ENCODE results near the gene LCP1.
A peak's percentile ranks its signal among the peaks of the same experiment; 100 is the strongest.

Gene LCP1

GRCh38 chr13:46101002-46101401 is 81.0 kb downstream of the LCP1 start:
- H3K4me3 ChIP-seq (replicated peaks in 1 of 2; ENCODE audit: low read depth in 2 of 2, low read length in 2 of 2) = no peak overlapping the region
- no peak for TF ChIP-seq CTCF (IDR thresholded peaks at IDR 0.05; ENCODE audit: low read depth, low read length)
- DNase-seq (ENCODE audit: low read depth in 2 of 2) = no peak

DNA sequence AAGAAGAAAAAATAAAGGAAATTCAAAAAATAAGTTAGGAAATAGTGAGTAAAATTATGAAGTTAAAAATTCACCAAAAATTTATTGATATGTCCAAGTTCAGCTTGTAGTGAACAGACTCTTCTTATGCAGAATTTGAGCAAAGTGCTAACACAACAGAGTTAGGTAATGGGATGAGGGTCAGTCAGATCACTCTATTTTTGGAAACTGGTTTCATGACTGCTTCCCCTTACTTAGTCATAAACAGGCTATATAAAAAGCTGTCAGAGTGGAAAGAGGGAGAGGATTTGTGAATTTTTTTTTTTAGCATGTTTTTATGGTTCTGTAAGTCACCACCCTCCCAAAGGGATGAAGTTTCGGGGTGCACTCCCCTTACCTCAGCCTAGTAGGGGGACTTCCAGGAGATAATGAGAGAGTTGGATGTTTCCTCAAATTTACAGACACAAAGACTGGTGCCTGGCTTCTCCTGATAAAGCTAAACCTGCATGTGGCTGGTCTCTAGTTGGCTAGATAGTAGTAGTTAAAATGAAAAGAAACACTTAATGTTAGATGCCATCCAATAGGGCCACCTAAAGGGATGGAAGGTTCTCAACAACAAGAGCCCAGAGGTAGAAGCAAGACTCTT is 81.7 kb downstream of the LCP1 start:
- peak; percentile 5 to 8 for DNase-seq (ENCODE audit: low read depth in 2 of 2)
- no peak overlapping the region for H3K4me3 ChIP-seq (replicated peaks in 1 of 2; ENCODE audit: low read depth in 2 of 2, low read length in 2 of 2)
- TF ChIP-seq CTCF (IDR thresholded peaks at IDR 0.05; ENCODE audit: low read depth, low read length) = no peak

GRCh38 chr13:46097663-46098062 is 84.3 kb downstream of the LCP1 start:
- TF ChIP-seq CTCF (IDR thresholded peaks at IDR 0.05; ENCODE audit: low read depth, low read length) = no peak
- no peak overlapping the region for H3K4me3 ChIP-seq (replicated peaks in 1 of 2; ENCODE audit: low read depth in 2 of 2, low read length in 2 of 2)
- DNase-seq (ENCODE audit: low read depth in 2 of 2) = no peak

- H3K4me3 ChIP-seq (replicated peaks in 1 of 2; ENCODE audit: low read depth in 2 of 2, low read length in 2 of 2) = no peak overlapping the region
- TF ChIP-seq CTCF (IDR thresholded peaks at IDR 0.05; ENCODE audit: low read depth, low read length) = no peak
- DNase-seq (ENCODE audit: low read depth in 2 of 2) = peak in 1 of 2 donors; percentile 2
These were observed 85.0 kb downstream of the LCP1 start for GRCh38 chr13:46097015-46097414.

GRCh38 chr13:46094478-46094877 is 87.5 kb downstream of the LCP1 start:
- no peak for TF ChIP-seq CTCF (IDR thresholded peaks at IDR 0.05; ENCODE audit: low read depth, low read length)
- H3K4me3 ChIP-seq (replicated peaks in 1 of 2; ENCODE audit: low read depth in 2 of 2, low read length in 2 of 2) = no peak overlapping the region
- no peak for DNase-seq (ENCODE audit: low read depth in 2 of 2)

DNA sequence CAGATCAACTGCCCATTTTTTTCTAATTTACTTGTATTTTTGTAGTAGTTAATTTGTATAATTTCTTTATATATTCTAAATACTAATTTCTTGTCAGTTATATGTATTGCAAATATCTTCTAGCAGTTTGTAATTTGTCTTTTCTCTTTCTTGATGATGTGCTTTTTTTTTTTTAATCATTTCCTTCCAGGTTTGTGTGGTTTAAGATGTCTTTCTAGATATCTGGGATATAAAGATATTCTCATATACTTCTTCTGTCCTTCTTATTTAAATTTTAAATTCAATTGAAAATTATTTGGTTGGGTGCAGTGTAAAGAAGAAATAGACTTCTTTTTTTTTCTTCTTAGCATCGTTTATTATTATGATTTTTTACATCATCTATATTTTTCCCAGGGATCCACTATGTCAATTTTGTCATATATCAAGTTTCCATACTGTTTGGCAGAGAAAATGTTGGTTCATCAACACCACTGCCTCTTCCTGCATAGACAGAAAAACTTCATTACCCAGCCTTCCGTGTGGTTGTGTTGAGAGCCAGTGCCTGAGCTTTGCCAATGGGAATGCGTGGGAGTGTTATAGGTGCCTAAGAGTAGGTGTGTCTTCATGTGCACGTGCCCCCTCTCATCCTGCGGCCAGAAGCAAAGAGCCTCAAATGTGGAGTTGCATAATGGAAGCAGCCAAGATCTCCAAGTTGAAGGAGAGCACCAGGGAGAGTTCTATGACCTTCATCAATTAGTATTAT is 93.0 kb downstream of the LCP1 start:
- TF ChIP-seq CTCF (IDR thresholded peaks at IDR 0.05; ENCODE audit: low read depth, low read length) = no peak
- DNase-seq (ENCODE audit: low read depth in 2 of 2) = no peak
- H3K4me3 ChIP-seq (replicated peaks in 1 of 2; ENCODE audit: low read depth in 2 of 2, low read length in 2 of 2) = no peak overlapping the region

All from cardiac fibroblast (primary cell).